ENCODE data around the gene GRM4.

GRCh38 chr6:33993091-33993490 is 152.8 kb downstream of the GRM4 start:
- TF ChIP-seq, protein P1, sequence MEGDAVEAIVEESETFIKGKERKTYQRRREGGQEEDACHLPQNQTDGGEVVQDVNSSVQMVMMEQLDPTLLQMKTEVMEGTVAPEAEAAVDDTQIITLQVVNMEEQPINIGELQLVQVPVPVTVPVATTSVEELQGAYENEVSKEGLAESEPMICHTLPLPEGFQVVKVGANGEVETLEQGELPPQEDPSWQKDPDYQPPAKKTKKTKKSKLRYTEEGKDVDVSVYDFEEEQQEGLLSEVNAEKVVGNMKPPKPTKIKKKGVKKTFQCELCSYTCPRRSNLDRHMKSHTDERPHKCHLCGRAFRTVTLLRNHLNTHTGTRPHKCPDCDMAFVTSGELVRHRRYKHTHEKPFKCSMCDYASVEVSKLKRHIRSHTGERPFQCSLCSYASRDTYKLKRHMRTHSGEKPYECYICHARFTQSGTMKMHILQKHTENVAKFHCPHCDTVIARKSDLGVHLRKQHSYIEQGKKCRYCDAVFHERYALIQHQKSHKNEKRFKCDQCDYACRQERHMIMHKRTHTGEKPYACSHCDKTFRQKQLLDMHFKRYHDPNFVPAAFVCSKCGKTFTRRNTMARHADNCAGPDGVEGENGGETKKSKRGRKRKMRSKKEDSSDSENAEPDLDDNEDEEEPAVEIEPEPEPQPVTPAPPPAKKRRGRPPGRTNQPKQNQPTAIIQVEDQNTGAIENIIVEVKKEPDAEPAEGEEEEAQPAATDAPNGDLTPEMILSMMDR (IDR thresholded peaks at IDR 0.05) = no peak
- no peak for TF ChIP-seq POLR2A (IDR thresholded peaks at IDR 0.05)

Measured in heart left ventricle (tissue), 13 donors.